HG03460 (cell line): Measurements from ENCODE around the gene TTLL4.

Source experiments
- ATAC-seq: cut with Tn5 transposase; IDR thresholded peaks from one replicate; pipeline ENCODE4 v1.9.1; 2021; ENCODE audit not compliant: unreplicated experiment

The TTLL4 gene

GRCh38 chr2:218711550-218711929 lies 905 bp downstream of the TTLL4 start:
- no peak for ATAC-seq

GRCh38 chr2:218713922-218714321 lies 3.3 kb downstream of the TTLL4 start:
- no peak for ATAC-seq

- no peak for ATAC-seq
Measured at GRCh38 chr2:218716070-218716469, 5.4 kb downstream of the TTLL4 start.

- ATAC-seq: no peak
Measured at GRCh38 chr2:218717262-218717661, 6.6 kb downstream of the TTLL4 start.

- ATAC-seq: no peak
Measured at GRCh38 chr2:218718058-218718457, 7.4 kb downstream of the TTLL4 start.

GRCh38 chr2:218719457-218719856 lies 8.8 kb downstream of the TTLL4 start:
- no peak for ATAC-seq

GRCh38 chr2:218720048-218721041 lies 9.7 kb downstream of the TTLL4 start:
- ATAC-seq: no peak

GRCh38 chr2:218721488-218721887 lies 10.9 kb downstream of the TTLL4 start:
- ATAC-seq: no peak

- ATAC-seq: no peak
Measured at GRCh38 chr2:218721934-218722333, 11.3 kb downstream of the TTLL4 start.

GRCh38 chr2:218722419-218722818 lies 11.8 kb downstream of the TTLL4 start:
- no peak for ATAC-seq

- no peak for ATAC-seq
Measured at GRCh38 chr2:218722876-218723785, 12.5 kb downstream of the TTLL4 start.

- ATAC-seq: no peak
Measured at GRCh38 chr2:218726004-218726574, 15.5 kb downstream of the TTLL4 start.

- ATAC-seq: no peak
Measured at GRCh38 chr2:218727502-218728165, 17.0 kb downstream of the TTLL4 start.

- no peak for ATAC-seq
Measured at GRCh38 chr2:218729640-218730039, 19.0 kb downstream of the TTLL4 start.

GRCh38 chr2:218732052-218732760 lies 21.6 kb downstream of the TTLL4 start:
- ATAC-seq: no peak

- no peak for ATAC-seq
Measured at GRCh38 chr2:218732761-218733158, 22.1 kb downstream of the TTLL4 start.

GRCh38 chr2:218733171-218734021 lies 22.8 kb downstream of the TTLL4 start:
- ATAC-seq: no peak

- ATAC-seq: no peak
Measured at GRCh38 chr2:218734190-218734975, 23.7 kb downstream of the TTLL4 start.
